Retinal pigment epithelial cell (primary cell): ENCODE results near the gene LRCOL1.

ENCODE experiments used
- DNase-seq: peaks from one replicate; pipeline ENCODE4 v3.0.0-alpha.2; 2010; ENCODE audit warnings: low read depth
- H3K4me3 ChIP-seq: 2 replicates; pipeline ENCODE4 v1.5.1; 2011; ENCODE audit warnings: mild to moderate bottlenecking, low read length, control low read depth, moderate library complexity
- TF ChIP-seq, protein P1 (sequence below): conservative IDR thresholded peaks from 2 replicates; pipeline ENCODE4 v1.5.1; 2011; ENCODE audit warnings: low read depth, low read length, control low read depth, inconsistent platforms

LRCOL1 gene

GRCh38 chr12:132620899-132621656, 10.7 kb upstream of the LRCOL1 start:
- TF ChIP-seq, protein P1, sequence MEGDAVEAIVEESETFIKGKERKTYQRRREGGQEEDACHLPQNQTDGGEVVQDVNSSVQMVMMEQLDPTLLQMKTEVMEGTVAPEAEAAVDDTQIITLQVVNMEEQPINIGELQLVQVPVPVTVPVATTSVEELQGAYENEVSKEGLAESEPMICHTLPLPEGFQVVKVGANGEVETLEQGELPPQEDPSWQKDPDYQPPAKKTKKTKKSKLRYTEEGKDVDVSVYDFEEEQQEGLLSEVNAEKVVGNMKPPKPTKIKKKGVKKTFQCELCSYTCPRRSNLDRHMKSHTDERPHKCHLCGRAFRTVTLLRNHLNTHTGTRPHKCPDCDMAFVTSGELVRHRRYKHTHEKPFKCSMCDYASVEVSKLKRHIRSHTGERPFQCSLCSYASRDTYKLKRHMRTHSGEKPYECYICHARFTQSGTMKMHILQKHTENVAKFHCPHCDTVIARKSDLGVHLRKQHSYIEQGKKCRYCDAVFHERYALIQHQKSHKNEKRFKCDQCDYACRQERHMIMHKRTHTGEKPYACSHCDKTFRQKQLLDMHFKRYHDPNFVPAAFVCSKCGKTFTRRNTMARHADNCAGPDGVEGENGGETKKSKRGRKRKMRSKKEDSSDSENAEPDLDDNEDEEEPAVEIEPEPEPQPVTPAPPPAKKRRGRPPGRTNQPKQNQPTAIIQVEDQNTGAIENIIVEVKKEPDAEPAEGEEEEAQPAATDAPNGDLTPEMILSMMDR = no peak
- no peak overlapping the region for H3K4me3 ChIP-seq
- no peak for DNase-seq

GRCh38 chr12:132620113-132620898, 9.9 kb upstream of the LRCOL1 start:
- TF ChIP-seq, protein P1 = no peak
- no peak for DNase-seq
- no peak overlapping the region for H3K4me3 ChIP-seq

GRCh38 chr12:132619386-132620112, 9.2 kb upstream of the LRCOL1 start:
- DNase-seq = no peak
- no peak overlapping the region for H3K4me3 ChIP-seq
- TF ChIP-seq, protein P1 = no peak

GRCh38 chr12:132619071-132619385, 8.6 kb upstream of the LRCOL1 start:
- H3K4me3 ChIP-seq = no peak overlapping the region
- no peak for DNase-seq
- TF ChIP-seq, protein P1 = no peak

GRCh38 chr12:132618683-132619043, 8.3 kb upstream of the LRCOL1 start, which contains the start of gene P2RX2:
TSS of gene P2RX2 (plus strand) at chr12:132618776. CDS start at chr12:132618817, 41 bp downstream.
- TF ChIP-seq, protein P1 = no peak
- no peak within 1 kb of the TSS for H3K4me3 ChIP-seq
- no peak for DNase-seq

DNA sequence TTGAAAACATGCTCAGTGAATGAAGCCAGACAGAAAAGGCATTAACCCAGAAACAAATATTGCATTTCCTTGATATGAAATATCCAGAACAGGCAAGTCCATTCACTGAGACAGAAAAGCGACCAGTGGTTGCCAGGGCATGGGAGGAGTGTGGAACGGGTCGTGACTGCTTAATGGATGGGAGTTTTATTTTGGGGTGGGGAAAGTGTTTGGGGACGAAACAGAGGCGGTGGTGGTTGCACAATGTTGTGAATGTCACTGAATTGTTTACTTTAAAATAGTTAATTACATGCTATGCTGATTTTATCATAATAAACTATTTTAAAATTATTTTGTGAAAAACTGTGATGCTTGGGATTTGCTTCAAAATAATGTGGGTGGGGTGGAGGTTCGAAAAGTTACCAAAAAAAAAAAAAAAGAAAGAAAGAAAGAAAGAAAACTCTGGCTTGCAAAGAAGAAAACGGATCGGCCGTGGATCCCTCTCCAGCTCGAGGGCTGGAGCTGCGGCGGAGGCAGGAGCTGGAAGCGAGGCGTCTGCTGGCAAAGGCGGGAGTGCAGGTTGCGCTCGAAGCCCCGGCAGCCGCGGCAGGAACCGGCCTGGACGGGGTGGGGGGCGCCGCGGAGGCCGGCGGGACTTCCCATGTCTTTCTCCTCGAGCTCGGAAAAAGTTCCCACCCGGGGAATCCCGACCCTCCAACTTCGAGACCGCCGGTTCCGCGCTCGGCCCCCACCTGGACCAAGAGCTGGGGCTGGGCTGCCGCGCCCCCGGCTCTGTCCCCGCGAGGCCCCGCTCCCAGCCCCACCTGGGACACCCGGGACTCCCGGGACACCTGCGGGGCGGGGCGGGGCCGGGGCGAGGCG, 7.7 kb upstream of the LRCOL1 start:
- DNase-seq = no peak
- TF ChIP-seq, protein P1 = no peak
- H3K4me3 ChIP-seq = no peak overlapping the region
